Measurements from ENCODE around the gene ISOC2.

DNA sequence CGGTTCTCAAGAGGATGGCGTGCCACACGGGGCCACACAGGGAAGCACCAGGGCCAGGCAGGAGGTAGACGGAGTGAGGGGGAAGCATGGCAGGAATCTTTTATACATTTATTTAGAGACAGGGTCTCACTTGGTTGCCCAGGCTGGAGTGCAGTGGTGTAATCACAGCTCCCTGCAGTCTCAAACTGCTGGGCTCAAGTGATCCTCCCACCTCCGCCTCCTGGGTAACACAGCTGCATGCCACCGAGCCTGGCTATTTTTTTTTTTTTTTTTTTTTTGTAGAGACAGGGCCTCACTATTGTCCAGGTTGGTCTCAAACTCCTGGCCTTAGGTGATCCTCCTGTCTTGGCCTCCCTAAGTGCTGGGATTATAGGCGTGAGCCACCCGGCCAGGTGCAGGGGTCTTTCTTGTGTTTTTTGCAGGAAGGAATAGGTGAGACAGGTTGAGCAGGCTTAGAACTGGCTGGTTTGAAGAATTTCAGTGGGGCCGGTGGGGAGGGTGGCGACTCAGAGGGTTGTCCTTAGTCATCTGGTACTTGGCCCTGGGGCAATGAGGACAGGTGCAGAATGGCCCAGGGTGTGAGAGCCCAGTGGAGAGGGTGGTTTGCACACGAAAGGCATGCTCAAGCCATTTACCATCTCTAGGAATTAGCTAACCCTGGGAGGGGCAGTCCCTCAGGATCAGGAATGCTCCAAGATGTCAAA, 34.4 kb upstream of the ISOC2 start:
- TF ChIP-seq, protein P1, sequence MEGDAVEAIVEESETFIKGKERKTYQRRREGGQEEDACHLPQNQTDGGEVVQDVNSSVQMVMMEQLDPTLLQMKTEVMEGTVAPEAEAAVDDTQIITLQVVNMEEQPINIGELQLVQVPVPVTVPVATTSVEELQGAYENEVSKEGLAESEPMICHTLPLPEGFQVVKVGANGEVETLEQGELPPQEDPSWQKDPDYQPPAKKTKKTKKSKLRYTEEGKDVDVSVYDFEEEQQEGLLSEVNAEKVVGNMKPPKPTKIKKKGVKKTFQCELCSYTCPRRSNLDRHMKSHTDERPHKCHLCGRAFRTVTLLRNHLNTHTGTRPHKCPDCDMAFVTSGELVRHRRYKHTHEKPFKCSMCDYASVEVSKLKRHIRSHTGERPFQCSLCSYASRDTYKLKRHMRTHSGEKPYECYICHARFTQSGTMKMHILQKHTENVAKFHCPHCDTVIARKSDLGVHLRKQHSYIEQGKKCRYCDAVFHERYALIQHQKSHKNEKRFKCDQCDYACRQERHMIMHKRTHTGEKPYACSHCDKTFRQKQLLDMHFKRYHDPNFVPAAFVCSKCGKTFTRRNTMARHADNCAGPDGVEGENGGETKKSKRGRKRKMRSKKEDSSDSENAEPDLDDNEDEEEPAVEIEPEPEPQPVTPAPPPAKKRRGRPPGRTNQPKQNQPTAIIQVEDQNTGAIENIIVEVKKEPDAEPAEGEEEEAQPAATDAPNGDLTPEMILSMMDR (conservative IDR thresholded peaks at IDR 0.05; ENCODE audit: low read length): no peak
- no peak for TF ChIP-seq EZH2phosphoT487 (IDR thresholded peaks at IDR 0.05; ENCODE audit: borderline replicate concordance)
